ENCODE data around the gene LTA.

The LTA gene

GRCh38 chr6:31572041-31572911 lies at the start of gene LTA:
Gene LTA, plus strand, starts transcription at chr6:31572289. Its CDS starts 454 bp downstream, at chr6:31572743.
- no peak for DNase-seq

- no peak for DNase-seq
Observed at GRCh38 chr6:31525553-31525931, 46.5 kb upstream of the LTA start.

GRCh38 chr6:31525932-31526591 lies 46.0 kb upstream of the LTA start:
- DNase-seq: no peak

- DNase-seq: no peak
Observed at GRCh38 chr6:31528307-31528777, 43.7 kb upstream of the LTA start.

GRCh38 chr6:31528821-31529328 lies 43.2 kb upstream of the LTA start, which contains the start of gene MCCD1:
Gene MCCD1, plus strand, starts transcription at chr6:31528962. Its CDS starts 53 bp downstream, at chr6:31529015.
- DNase-seq: no peak

GRCh38 chr6:31529329-31530150 lies 42.5 kb upstream of the LTA start:
- no peak for DNase-seq

- DNase-seq: no peak
Observed at GRCh38 chr6:31530659-31531058, 41.4 kb upstream of the LTA start.

- DNase-seq: no peak
Observed at GRCh38 chr6:31531162-31531561, 40.9 kb upstream of the LTA start.

- DNase-seq: no peak
Observed at GRCh38 chr6:31531771-31532643, 40.1 kb upstream of the LTA start.

GRCh38 chr6:31532644-31533454 lies 39.2 kb upstream of the LTA start:
- no peak for DNase-seq

GRCh38 chr6:31533455-31533841 lies 38.6 kb upstream of the LTA start:
- DNase-seq: no peak

- DNase-seq: no peak
Observed at GRCh38 chr6:31534011-31534410, 38.1 kb upstream of the LTA start.

GRCh38 chr6:31534521-31535040 lies 37.5 kb upstream of the LTA start:
- no peak for DNase-seq

GRCh38 chr6:31535538-31536324 lies 36.4 kb upstream of the LTA start:
- no peak for DNase-seq

GRCh38 chr6:31538805-31539400 lies 33.2 kb upstream of the LTA start:
- no peak for DNase-seq

GRCh38 chr6:31540640-31541039 lies 31.4 kb upstream of the LTA start:
- no peak for DNase-seq

GRCh38 chr6:31541059-31541657 lies 30.9 kb upstream of the LTA start:
- no peak for DNase-seq

GRCh38 chr6:31541658-31542521 lies 30.2 kb upstream of the LTA start, which contains the start of gene DDX39B:
Gene DDX39B, minus strand, starts transcription at chr6:31542003. Its CDS starts 1,471 bp downstream, at chr6:31540532.
- DNase-seq: peak; percentile 83
